HEK293 (cell line): ENCODE results near the gene STARD10.

Experiments used
- IKZF3 ChIP-seq: fragments of 450-650 bp; IDR thresholded peaks from 2 replicates; pipeline ENCODE4 v1.5.0; 2018; ENCODE audit warnings: missing biosample characterization, mild to moderate bottlenecking, missing genetic modification characterization, moderate library complexity
- KLF1 ChIP-seq: fragments of 450-650 bp; formaldehyde crosslinking; IDR thresholded peaks from 2 replicates; pipeline ENCODE4 v1.5.1; 2016; ENCODE audit warnings: missing biosample characterization, missing genetic modification characterization
- OVOL3 ChIP-seq: fragments of 450-650 bp; formaldehyde crosslinking; IDR thresholded peaks from 2 replicates; pipeline ENCODE4 v1.5.1; 2016; ENCODE audit warnings: missing biosample characterization, missing genetic modification characterization
- SCRT1 ChIP-seq: fragments of 450-650 bp; formaldehyde crosslinking; IDR thresholded peaks from 2 replicates; pipeline ENCODE4 v1.5.1; 2016; ENCODE audit warnings: missing biosample characterization, missing genetic modification characterization, borderline replicate concordance
- SCRT2 ChIP-seq: fragments of 450-650 bp; formaldehyde crosslinking; IDR thresholded peaks from 2 replicates; pipeline ENCODE4 v1.5.1; 2016; ENCODE audit warnings: missing biosample characterization, missing genetic modification characterization
- ZBTB17 ChIP-seq: fragments of 450-650 bp; formaldehyde crosslinking; IDR thresholded peaks from 2 replicates; pipeline ENCODE4 v1.5.1; 2016; ENCODE audit warnings: missing biosample characterization, missing genetic modification characterization
- ZFHX2 ChIP-seq: fragments of 450-650 bp; formaldehyde crosslinking; conservative IDR thresholded peaks from 2 replicates; pipeline ENCODE4 v1.5.1; 2016; ENCODE audit warnings: missing biosample characterization, missing genetic modification characterization
- ZFP3 ChIP-seq: fragments of 450-650 bp; formaldehyde crosslinking; IDR thresholded peaks from 2 replicates; pipeline ENCODE4 v1.5.1; 2016; ENCODE audit warnings: low read depth, missing biosample characterization, missing genetic modification characterization
- ZNF174 ChIP-seq: fragments of 450-650 bp; formaldehyde crosslinking; IDR thresholded peaks from 2 replicates; pipeline ENCODE4 v1.5.0; 2017; ENCODE audit warnings: missing biosample characterization, mild to moderate bottlenecking, missing genetic modification characterization
- ZNF223 ChIP-seq: fragments of 450-650 bp; formaldehyde crosslinking; IDR thresholded peaks from 2 replicates; pipeline ENCODE4 v1.5.1; 2016; ENCODE audit warnings: missing biosample characterization, missing genetic modification characterization
- ZNF335 ChIP-seq: fragments of 450-650 bp; formaldehyde crosslinking; conservative IDR thresholded peaks from 2 replicates; pipeline ENCODE4 v1.5.1; 2016; ENCODE audit warnings: missing biosample characterization, missing genetic modification characterization
- ZNF423 ChIP-seq: fragments of 450-650 bp; formaldehyde crosslinking; IDR thresholded peaks from 2 replicates; pipeline ENCODE4 v1.5.1; 2016; ENCODE audit warnings: missing biosample characterization, missing genetic modification characterization
- ZNF433 ChIP-seq: fragments of 450-650 bp; formaldehyde crosslinking; IDR thresholded peaks from 2 replicates; pipeline ENCODE4 v1.5.1; 2016; ENCODE audit warnings: missing biosample characterization, missing genetic modification characterization, low read depth
- ZNF529 ChIP-seq: fragments of 450-650 bp; formaldehyde crosslinking; IDR thresholded peaks from 2 replicates; pipeline ENCODE4 v1.5.1; 2017; ENCODE audit warnings: missing genetic modification characterization, missing biosample characterization; ENCODE audit not compliant: insufficient replicate concordance
- ZNF660 ChIP-seq: fragments of 450-650 bp; IDR thresholded peaks from 2 replicates; pipeline ENCODE4 v1.5.1; 2018; ENCODE audit warnings: missing biosample characterization, mild to moderate bottlenecking, missing genetic modification characterization
- ZNF677 ChIP-seq: fragments of 450-650 bp; IDR thresholded peaks from 2 replicates; pipeline ENCODE4 v1.5.0; 2018; ENCODE audit warnings: missing biosample characterization, mild to moderate bottlenecking, missing genetic modification characterization, moderate library complexity
- ZSCAN16 ChIP-seq: fragments of 450-650 bp; formaldehyde crosslinking; IDR thresholded peaks from 2 replicates; pipeline ENCODE4 v1.5.1; 2016; ENCODE audit warnings: missing biosample characterization, missing genetic modification characterization
- TF ChIP-seq, protein P1 (sequence below): fragments of 450-650 bp; formaldehyde crosslinking; IDR thresholded peaks from 2 replicates; pipeline ENCODE4 v1.5.1; 2016; ENCODE audit warnings: missing biosample characterization, missing genetic modification characterization
- TF ChIP-seq, protein P2 (sequence below): fragments of 450-650 bp; formaldehyde crosslinking; IDR thresholded peaks from 2 replicates; pipeline ENCODE4 v1.5.1; 2016; ENCODE audit warnings: missing biosample characterization, missing genetic modification characterization
- TF ChIP-seq, protein P3 (sequence below): fragments of 450-650 bp; formaldehyde crosslinking; IDR thresholded peaks from 2 replicates; pipeline ENCODE4 v1.5.1; 2016; ENCODE audit warnings: missing biosample characterization, missing genetic modification characterization
- TF ChIP-seq, protein P4 (sequence below): fragments of 450-650 bp; formaldehyde crosslinking; IDR thresholded peaks from 2 replicates; pipeline ENCODE4 v1.5.1; 2016; ENCODE audit warnings: missing biosample characterization, missing genetic modification characterization
- TF ChIP-seq, protein P5 (sequence below): fragments of 450-650 bp; formaldehyde crosslinking; IDR thresholded peaks from 2 replicates; pipeline ENCODE4 v1.5.1; 2016; ENCODE audit warnings: missing biosample characterization, missing genetic modification characterization
- TF ChIP-seq, protein P6 (sequence below): fragments of 450-650 bp; formaldehyde crosslinking; IDR thresholded peaks from 2 replicates; pipeline ENCODE4 v1.5.1; 2016; ENCODE audit warnings: missing biosample characterization, missing genetic modification characterization
- TF ChIP-seq, protein P7 (sequence below): fragments of 450-650 bp; formaldehyde crosslinking; IDR thresholded peaks from 2 replicates; pipeline ENCODE4 v1.5.1; 2017; ENCODE audit warnings: missing biosample characterization, mild to moderate bottlenecking, missing genetic modification characterization, moderate library complexity

Gene STARD10

DNA sequence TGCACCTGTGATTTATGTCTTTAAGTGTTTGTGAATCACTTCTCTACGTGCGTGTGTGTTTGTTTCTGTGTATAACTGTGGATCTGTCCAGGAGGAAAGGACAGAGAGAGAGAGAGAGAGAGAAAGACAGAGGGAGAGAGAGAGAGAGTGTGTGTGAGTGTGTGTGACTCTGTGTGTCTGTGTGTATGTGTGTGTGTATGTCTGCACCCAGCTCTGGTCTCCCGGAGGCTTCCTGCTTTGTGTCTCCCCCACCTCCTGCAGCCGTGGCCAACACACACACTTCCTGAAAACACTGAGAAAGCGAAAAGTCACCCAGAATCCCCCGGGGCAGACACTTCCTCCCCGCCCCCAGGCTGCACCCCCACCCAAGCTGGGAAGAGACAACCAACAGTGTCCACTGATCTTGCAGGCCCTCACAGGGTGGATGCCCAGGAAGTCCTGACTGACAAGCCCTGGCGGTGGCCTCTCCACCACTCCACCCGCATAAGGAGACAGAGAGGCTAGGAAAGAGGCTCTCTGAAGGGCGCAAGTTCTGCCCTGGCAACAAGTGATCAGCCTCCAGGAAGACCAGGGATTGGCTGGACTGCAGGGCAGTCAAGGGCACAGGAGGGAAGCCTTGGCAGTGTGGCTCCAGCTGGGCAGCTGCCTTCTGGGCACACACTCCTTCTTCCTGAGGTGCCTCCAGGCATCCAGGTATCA, 71.6 kb downstream of the STARD10 start (continued):
- TF ChIP-seq, protein P1, sequence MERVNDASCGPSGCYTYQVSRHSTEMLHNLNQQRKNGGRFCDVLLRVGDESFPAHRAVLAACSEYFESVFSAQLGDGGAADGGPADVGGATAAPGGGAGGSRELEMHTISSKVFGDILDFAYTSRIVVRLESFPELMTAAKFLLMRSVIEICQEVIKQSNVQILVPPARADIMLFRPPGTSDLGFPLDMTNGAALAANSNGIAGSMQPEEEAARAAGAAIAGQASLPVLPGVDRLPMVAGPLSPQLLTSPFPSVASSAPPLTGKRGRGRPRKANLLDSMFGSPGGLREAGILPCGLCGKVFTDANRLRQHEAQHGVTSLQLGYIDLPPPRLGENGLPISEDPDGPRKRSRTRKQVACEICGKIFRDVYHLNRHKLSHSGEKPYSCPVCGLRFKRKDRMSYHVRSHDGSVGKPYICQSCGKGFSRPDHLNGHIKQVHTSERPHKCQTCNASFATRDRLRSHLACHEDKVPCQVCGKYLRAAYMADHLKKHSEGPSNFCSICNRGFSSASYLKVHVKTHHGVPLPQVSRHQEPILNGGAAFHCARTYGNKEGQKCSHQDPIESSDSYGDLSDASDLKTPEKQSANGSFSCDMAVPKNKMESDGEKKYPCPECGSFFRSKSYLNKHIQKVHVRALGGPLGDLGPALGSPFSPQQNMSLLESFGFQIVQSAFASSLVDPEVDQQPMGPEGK (tag by site-specific recombination) = peak; percentile 61; the same call in 1 of the 2 replicates
- TF ChIP-seq KLF1 (tag by site-specific recombination) (0 out of 2 replicates have a peak, but pooled peaks have one; percentile 17), ZNF423 (tag by site-specific recombination) (peak; percentile 45; the same call in 1 of the 2 replicates), ZNF529 (no peak), ZSCAN16 (tag by site-specific recombination) (no peak), ZNF433 (no peak), ZNF223 (tag by site-specific recombination) (no peak), ZNF660 (tag by site-specific recombination) (no peak), ZFHX2 (tag by site-specific recombination) (no peak), IKZF3 (tag by site-specific recombination) (no peak), ZBTB17 (tag by site-specific recombination) (peak; percentile 46; the same call in 1 of the 2 replicates), ZNF335 (peak; percentile 89), ZNF677 (tag by site-specific recombination) (no peak), ZFP3 (tag by site-specific recombination) (no peak), SCRT2 (tag by site-specific recombination) (peak; percentile 85), SCRT1 (peak; percentile 16; the same call in 1 of the 2 replicates), OVOL3 (tag by site-specific recombination) (peak; percentile 22; the same call in 1 of the 2 replicates), ZNF174 (no peak)
- TF ChIP-seq, protein P2, sequence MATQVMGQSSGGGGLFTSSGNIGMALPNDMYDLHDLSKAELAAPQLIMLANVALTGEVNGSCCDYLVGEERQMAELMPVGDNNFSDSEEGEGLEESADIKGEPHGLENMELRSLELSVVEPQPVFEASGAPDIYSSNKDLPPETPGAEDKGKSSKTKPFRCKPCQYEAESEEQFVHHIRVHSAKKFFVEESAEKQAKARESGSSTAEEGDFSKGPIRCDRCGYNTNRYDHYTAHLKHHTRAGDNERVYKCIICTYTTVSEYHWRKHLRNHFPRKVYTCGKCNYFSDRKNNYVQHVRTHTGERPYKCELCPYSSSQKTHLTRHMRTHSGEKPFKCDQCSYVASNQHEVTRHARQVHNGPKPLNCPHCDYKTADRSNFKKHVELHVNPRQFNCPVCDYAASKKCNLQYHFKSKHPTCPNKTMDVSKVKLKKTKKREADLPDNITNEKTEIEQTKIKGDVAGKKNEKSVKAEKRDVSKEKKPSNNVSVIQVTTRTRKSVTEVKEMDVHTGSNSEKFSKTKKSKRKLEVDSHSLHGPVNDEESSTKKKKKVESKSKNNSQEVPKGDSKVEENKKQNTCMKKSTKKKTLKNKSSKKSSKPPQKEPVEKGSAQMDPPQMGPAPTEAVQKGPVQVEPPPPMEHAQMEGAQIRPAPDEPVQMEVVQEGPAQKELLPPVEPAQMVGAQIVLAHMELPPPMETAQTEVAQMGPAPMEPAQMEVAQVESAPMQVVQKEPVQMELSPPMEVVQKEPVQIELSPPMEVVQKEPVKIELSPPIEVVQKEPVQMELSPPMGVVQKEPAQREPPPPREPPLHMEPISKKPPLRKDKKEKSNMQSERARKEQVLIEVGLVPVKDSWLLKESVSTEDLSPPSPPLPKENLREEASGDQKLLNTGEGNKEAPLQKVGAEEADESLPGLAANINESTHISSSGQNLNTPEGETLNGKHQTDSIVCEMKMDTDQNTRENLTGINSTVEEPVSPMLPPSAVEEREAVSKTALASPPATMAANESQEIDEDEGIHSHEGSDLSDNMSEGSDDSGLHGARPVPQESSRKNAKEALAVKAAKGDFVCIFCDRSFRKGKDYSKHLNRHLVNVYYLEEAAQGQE (tag by site-specific recombination) = peak; percentile 59
- TF ChIP-seq, protein P3, sequence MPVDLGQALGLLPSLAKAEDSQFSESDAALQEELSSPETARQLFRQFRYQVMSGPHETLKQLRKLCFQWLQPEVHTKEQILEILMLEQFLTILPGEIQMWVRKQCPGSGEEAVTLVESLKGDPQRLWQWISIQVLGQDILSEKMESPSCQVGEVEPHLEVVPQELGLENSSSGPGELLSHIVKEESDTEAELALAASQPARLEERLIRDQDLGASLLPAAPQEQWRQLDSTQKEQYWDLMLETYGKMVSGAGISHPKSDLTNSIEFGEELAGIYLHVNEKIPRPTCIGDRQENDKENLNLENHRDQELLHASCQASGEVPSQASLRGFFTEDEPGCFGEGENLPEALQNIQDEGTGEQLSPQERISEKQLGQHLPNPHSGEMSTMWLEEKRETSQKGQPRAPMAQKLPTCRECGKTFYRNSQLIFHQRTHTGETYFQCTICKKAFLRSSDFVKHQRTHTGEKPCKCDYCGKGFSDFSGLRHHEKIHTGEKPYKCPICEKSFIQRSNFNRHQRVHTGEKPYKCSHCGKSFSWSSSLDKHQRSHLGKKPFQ (tag by site-specific recombination) = no peak
- TF ChIP-seq, protein P4, sequence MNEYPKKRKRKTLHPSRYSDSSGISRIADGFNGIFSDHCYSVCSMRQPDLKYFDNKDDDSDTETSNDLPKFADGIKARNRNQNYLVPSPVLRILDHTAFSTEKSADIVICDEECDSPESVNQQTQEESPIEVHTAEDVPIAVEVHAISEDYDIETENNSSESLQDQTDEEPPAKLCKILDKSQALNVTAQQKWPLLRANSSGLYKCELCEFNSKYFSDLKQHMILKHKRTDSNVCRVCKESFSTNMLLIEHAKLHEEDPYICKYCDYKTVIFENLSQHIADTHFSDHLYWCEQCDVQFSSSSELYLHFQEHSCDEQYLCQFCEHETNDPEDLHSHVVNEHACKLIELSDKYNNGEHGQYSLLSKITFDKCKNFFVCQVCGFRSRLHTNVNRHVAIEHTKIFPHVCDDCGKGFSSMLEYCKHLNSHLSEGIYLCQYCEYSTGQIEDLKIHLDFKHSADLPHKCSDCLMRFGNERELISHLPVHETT (tag by site-specific recombination) = no peak
- TF ChIP-seq, protein P5, sequence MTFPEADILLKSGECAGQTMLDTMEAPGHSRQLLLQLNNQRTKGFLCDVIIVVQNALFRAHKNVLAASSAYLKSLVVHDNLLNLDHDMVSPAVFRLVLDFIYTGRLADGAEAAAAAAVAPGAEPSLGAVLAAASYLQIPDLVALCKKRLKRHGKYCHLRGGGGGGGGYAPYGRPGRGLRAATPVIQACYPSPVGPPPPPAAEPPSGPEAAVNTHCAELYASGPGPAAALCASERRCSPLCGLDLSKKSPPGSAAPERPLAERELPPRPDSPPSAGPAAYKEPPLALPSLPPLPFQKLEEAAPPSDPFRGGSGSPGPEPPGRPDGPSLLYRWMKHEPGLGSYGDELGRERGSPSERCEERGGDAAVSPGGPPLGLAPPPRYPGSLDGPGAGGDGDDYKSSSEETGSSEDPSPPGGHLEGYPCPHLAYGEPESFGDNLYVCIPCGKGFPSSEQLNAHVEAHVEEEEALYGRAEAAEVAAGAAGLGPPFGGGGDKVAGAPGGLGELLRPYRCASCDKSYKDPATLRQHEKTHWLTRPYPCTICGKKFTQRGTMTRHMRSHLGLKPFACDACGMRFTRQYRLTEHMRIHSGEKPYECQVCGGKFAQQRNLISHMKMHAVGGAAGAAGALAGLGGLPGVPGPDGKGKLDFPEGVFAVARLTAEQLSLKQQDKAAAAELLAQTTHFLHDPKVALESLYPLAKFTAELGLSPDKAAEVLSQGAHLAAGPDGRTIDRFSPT (tag by site-specific recombination) = peak; percentile 76; the same call in 1 of the 2 replicates
- TF ChIP-seq, protein P6, sequence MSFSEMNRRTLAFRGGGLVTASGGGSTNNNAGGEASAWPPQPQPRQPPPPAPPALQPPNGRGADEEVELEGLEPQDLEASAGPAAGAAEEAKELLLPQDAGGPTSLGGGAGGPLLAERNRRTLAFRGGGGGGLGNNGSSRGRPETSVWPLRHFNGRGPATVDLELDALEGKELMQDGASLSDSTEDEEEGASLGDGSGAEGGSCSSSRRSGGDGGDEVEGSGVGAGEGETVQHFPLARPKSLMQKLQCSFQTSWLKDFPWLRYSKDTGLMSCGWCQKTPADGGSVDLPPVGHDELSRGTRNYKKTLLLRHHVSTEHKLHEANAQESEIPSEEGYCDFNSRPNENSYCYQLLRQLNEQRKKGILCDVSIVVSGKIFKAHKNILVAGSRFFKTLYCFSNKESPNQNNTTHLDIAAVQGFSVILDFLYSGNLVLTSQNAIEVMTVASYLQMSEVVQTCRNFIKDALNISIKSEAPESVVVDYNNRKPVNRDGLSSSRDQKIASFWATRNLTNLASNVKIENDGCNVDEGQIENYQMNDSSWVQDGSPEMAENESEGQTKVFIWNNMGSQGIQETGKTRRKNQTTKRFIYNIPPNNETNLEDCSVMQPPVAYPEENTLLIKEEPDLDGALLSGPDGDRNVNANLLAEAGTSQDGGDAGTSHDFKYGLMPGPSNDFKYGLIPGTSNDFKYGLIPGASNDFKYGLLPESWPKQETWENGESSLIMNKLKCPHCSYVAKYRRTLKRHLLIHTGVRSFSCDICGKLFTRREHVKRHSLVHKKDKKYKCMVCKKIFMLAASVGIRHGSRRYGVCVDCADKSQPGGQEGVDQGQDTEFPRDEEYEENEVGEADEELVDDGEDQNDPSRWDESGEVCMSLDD = peak; percentile 56; the same call in 1 of the 2 replicates
- TF ChIP-seq, protein P7, sequence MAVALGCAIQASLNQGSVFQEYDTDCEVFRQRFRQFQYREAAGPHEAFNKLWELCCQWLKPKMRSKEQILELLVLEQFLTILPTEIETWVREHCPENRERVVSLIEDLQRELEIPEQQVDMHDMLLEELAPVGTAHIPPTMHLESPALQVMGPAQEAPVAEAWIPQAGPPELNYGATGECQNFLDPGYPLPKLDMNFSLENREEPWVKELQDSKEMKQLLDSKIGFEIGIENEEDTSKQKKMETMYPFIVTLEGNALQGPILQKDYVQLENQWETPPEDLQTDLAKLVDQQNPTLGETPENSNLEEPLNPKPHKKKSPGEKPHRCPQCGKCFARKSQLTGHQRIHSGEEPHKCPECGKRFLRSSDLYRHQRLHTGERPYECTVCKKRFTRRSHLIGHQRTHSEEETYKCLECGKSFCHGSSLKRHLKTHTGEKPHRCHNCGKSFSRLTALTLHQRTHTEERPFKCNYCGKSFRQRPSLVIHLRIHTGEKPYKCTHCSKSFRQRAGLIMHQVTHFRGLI (tag by site-specific recombination) = peak; percentile 68; the same call in 1 of the 2 replicates
